Liver (tissue), 9 donors: ENCODE data around the gene TENT5C. TPM values are rescaled to one million over a fixed set of nuclear protein-coding genes. Genes with fewer than 3 reads are reported as not detected.

ENCODE experiments used
- DNase-seq: peaks from one replicate; pipeline ENCODE4 v3.0.0-alpha.2; 2017; ENCODE audit warnings: low spot score
- H3K27ac ChIP-seq, 2 donors: one replicate each; pipeline ENCODE4 v1.7.0; 2013; ENCODE audit warnings: inconsistent platforms in 2 of 2, low read length in 2 of 2, control low read depth in 1 of 2, low read depth in 1 of 2, mild to moderate bottlenecking in 1 of 2
- H3K27me3 ChIP-seq, 4 donors: one replicate each; pipeline versions ENCODE4 v1.6.1 to v1.7.0; 2013; ENCODE audit warnings: low read length in 3 of 4, inconsistent platforms in 1 of 4, mild to moderate bottlenecking in 1 of 4, moderate library complexity in 1 of 4; ENCODE audit not compliant: control insufficient read depth in 4 of 4, insufficient read depth in 4 of 4
- H3K36me3 ChIP-seq, 4 donors: one replicate each; pipeline versions ENCODE4 v1.6.1 to v1.7.0; 2013; ENCODE audit warnings: low read length in 3 of 4, mild to moderate bottlenecking in 3 of 4, low read depth in 1 of 4, moderate library complexity in 1 of 4; ENCODE audit not compliant: control insufficient read depth in 4 of 4, insufficient read depth in 3 of 4
- H3K4me1 ChIP-seq, 4 donors: one replicate each; pipeline versions ENCODE4 v1.6.1 to v1.7.0; 2013; ENCODE audit warnings: low read length in 3 of 4, mild to moderate bottlenecking in 3 of 4, moderate library complexity in 1 of 4; ENCODE audit not compliant: control insufficient read depth in 4 of 4, insufficient read depth in 4 of 4
- H3K4me3 ChIP-seq, 3 donors: one replicate each; pipeline versions ENCODE4 v1.6.1 to v1.7.0; 2013; ENCODE audit warnings: low read length in 3 of 3, control low read depth in 1 of 3, low read depth in 1 of 3, mild to moderate bottlenecking in 1 of 3
- H3K9ac ChIP-seq, 2 donors: one replicate each; pipeline ENCODE4 v1.7.0; 2013; ENCODE audit warnings: low read length in 2 of 2, mild to moderate bottlenecking in 2 of 2, moderate library complexity in 2 of 2, control low read depth in 1 of 2, low read depth in 1 of 2
- H3K9me3 ChIP-seq, 4 donors: one replicate each; pipeline versions ENCODE4 v1.6.1 to v1.7.0; 2013; ENCODE audit warnings: low read length in 3 of 4; ENCODE audit not compliant: control insufficient read depth in 4 of 4
- EGR1 ChIP-seq, 2 donors: IDR thresholded peaks; 2 replicates each; pipeline ENCODE4 v1.6.1; 2016 to 2018; ENCODE audit warnings: antibody characterized with exemption in 2 of 2, low read depth in 2 of 2
- FOXA1 ChIP-seq: IDR thresholded peaks from 2 replicates; pipeline ENCODE4 v1.6.1; 2016; ENCODE audit warnings: antibody characterized with exemption
- FOXA2 ChIP-seq: IDR thresholded peaks from 2 replicates; pipeline ENCODE4 v1.6.1; 2016; ENCODE audit warnings: antibody characterized with exemption
- GABPA ChIP-seq, 2 donors: IDR thresholded peaks in 1 of 2; conservative IDR thresholded peaks in 1 of 2; 2 replicates each; pipeline ENCODE4 v1.6.1; 2016; ENCODE audit warnings: antibody characterized with exemption in 2 of 2, mild to moderate bottlenecking in 1 of 2, moderate library complexity in 1 of 2
- HNF4A ChIP-seq, 2 donors: conservative IDR thresholded peaks; 2 replicates each; pipeline ENCODE4 v1.6.1; 2016; ENCODE audit warnings: antibody characterized with exemption in 2 of 2, mild to moderate bottlenecking in 2 of 2
- HNF4G ChIP-seq: IDR thresholded peaks from 2 replicates; pipeline ENCODE4 v1.6.1; 2016; ENCODE audit warnings: antibody characterized with exemption
- JUND ChIP-seq, 2 donors: IDR thresholded peaks; 2 replicates each; pipeline ENCODE4 v1.6.1; 2016; ENCODE audit warnings: antibody characterized with exemption in 2 of 2
- NR2F2 ChIP-seq: IDR thresholded peaks from 2 replicates; pipeline ENCODE4 v1.6.1; 2016; ENCODE audit warnings: antibody characterized with exemption
- RAD21 ChIP-seq, 2 donors: IDR thresholded peaks; 2 replicates each; pipeline ENCODE4 v1.6.1; 2016; ENCODE audit warnings: antibody characterized with exemption in 2 of 2, mild to moderate bottlenecking in 2 of 2
- REST ChIP-seq: IDR thresholded peaks from 2 replicates; pipeline ENCODE4 v1.6.1; 2016; ENCODE audit warnings: antibody characterized with exemption, mild to moderate bottlenecking
- RXRA ChIP-seq, 2 donors: IDR thresholded peaks; 2 replicates each; pipeline ENCODE4 v1.6.1; 2017 to 2018; ENCODE audit warnings: antibody characterized with exemption in 2 of 2, mild to moderate bottlenecking in 1 of 2
- TAF1 ChIP-seq: conservative IDR thresholded peaks from 2 replicates; pipeline ENCODE4 v1.6.1; 2016; ENCODE audit warnings: antibody characterized with exemption, mild to moderate bottlenecking
- WGBS: extraction: QIAGEN DNeasy Blood & Tissue Kit; methylation state at CpG from one replicate; pipeline ENCODE4 v1.1.7; 2013; 5-methylcytosine and 5-hydroxymethylcytosine counted together
- polyA plus RNA-seq, 2 donors: library from polyadenylated mRNA; stranded (reverse) in 1 of 2; unstranded in 1 of 2; fragments of 200-250 nt in 1 of 2; fragments of >200 nt in 1 of 2; fragmentation: Nextera tagmentation in 1 of 2; extraction: Ambion mirVana in 1 of 2; gene quantifications; one replicate each; pipeline versions ENCODE4 v1.2.1 to v1.2.3, GENCODE V29; 2013 to 2015
- total RNA-seq, 2 donors: library from RNA; depleted of rRNA; stranded (reverse); fragments of >200 nt; gene quantifications; one replicate each; pipeline ENCODE4 v1.2.3, GENCODE V29; 2014
- TF ChIP-seq, protein P1 (sequence below): IDR thresholded peaks from 2 replicates; pipeline ENCODE4 v1.6.1; 2016; ENCODE audit warnings: antibody characterized with exemption
- TF ChIP-seq, protein P2 (sequence below): IDR thresholded peaks from 2 replicates; pipeline ENCODE4 v1.6.1; 2016; ENCODE audit warnings: antibody characterized with exemption
- donor health status: healthy.
- donor health status: healthy.
- donor health status: healthy.
- donor health status: healthy.
- donor health status: healthy.

The TENT5C gene
- total and polyA plus RNA-seq, 4 donors, result 1.1 to 200 (median 4.8) TPM

DNA sequence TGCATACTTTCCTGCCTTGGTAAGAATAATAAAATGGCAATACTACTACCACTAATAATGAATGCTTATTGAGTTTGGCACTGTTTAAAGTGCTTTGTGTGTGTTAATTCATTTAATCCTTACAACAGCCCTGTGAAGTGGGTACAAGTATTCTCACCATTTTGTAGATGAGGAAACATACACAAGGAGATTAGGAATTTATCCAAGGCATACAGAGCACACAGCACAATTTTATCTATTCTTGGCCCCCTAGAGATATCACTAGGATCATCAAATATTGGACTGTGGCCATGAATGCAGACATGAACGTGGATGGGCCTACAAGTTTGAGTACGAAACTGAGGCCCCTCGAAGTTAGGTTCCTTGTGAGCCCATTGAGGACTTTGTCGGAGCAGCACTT, 39.5 kb downstream of the TENT5C start:
- Histone ChIP-seq H3K4me1 (no peaks in the 10 kb centered on the region), H3K4me3 (no peak overlapping the region), H3K9ac (no peak overlapping the region), H3K27ac (no peak overlapping the region), H3K36me3 (no peaks in the 10 kb centered on the region), H3K9me3 (no peaks in the 10 kb centered on the region), H3K27me3 (no peaks in the 10 kb centered on the region)
- no peak for DNase-seq
- 94% methylated on average over 4 of the region's 4 CpGs for whole genome bisulfite sequencing
- TF ChIP-seq, protein P1, sequence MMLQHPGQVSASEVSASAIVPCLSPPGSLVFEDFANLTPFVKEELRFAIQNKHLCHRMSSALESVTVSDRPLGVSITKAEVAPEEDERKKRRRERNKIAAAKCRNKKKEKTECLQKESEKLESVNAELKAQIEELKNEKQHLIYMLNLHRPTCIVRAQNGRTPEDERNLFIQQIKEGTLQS, result no peak
- TF ChIP-seq HNF4G (no peak), EGR1 (IDR thresholded peaks at IDR 0.05; ENCODE audit: low read depth in 2 of 2) (no peak), JUND (IDR thresholded peaks at IDR 0.05) (no peak), TAF1 (no peak), HNF4A (conservative IDR thresholded peaks at IDR 0.05) (no peak), GABPA (IDR thresholded peaks at IDR 0.05 in 1 of 2, conservative IDR thresholded peaks at IDR 0.05 in 1 of 2) (no peak)

- H3K27ac ChIP-seq, result no peak overlapping the region
- no peak overlapping the region for H3K4me3 ChIP-seq
- TF ChIP-seq RXRA (IDR thresholded peaks at IDR 0.05) (no peak), EGR1 (IDR thresholded peaks at IDR 0.05; ENCODE audit: low read depth in 2 of 2) (no peak), FOXA2 (no peak), FOXA1 (no peak), RAD21 (IDR thresholded peaks at IDR 0.05) (no peak), REST (no peak), NR2F2 (no peak)
- TF ChIP-seq, protein P1, result no peak
- H3K9ac ChIP-seq, result no peak overlapping the region
- no peak for DNase-seq
- H3K9me3 ChIP-seq, result no peaks in the 10 kb centered on the region
- no peaks in the 10 kb centered on the region for H3K4me1 ChIP-seq
- 89% methylated on average over 10 of the region's 10 CpGs for WGBS
- H3K27me3 ChIP-seq, result no peaks in the 10 kb centered on the region
- no peaks in the 10 kb centered on the region for H3K36me3 ChIP-seq
Measured at GRCh38 chr1:117646007-117646811, 40.4 kb downstream of the TENT5C start.

DNA sequence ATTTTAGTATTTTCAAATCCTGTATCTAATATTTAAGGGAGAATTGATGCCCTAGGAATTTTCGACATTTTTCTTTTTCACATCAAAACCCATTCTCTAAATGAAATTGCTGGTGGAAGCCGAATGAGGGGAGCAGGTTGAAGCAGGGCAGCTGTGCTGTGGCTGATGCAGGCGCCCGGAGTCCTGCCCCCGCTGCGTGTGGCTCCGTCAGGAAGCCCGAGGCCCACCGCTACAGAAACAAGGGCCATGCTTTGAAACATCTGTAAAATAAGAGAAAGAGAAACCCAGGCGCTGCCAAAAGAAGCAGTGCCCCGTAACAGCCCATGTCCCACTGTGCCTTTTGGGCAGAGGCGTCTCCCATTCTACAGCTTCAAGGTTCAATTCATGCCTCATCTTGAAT, 41.1 kb downstream of the TENT5C start:
- 92% methylated on average over 12 of the region's 12 CpGs for WGBS
- TF ChIP-seq JUND (IDR thresholded peaks at IDR 0.05) (no peak), RXRA (IDR thresholded peaks at IDR 0.05) (no peak), FOXA1 (no peak), REST (no peak), NR2F2 (no peak)
- TF ChIP-seq, protein P2, sequence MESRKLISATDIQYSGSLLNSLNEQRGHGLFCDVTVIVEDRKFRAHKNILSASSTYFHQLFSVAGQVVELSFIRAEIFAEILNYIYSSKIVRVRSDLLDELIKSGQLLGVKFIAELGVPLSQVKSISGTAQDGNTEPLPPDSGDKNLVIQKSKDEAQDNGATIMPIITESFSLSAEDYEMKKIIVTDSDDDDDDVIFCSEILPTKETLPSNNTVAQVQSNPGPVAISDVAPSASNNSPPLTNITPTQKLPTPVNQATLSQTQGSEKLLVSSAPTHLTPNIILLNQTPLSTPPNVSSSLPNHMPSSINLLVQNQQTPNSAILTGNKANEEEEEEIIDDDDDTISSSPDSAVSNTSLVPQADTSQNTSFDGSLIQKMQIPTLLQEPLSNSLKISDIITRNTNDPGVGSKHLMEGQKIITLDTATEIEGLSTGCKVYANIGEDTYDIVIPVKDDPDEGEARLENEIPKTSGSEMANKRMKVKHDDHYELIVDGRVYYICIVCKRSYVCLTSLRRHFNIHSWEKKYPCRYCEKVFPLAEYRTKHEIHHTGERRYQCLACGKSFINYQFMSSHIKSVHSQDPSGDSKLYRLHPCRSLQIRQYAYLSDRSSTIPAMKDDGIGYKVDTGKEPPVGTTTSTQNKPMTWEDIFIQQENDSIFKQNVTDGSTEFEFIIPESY, result no peak
- TF ChIP-seq, protein P1, result no peak
- Histone ChIP-seq H3K9me3 (no peaks in the 10 kb centered on the region), H3K4me1 (no peaks in the 10 kb centered on the region), H3K4me3 (no peak overlapping the region), H3K27me3 (no peaks in the 10 kb centered on the region), H3K36me3 (no peaks in the 10 kb centered on the region), H3K27ac (no peak overlapping the region), H3K9ac (no peak overlapping the region)
- DNase-seq, result no peak
